Neural cell (in vitro differentiated cells): ENCODE results near the gene FAM210A. TPM values are rescaled to one million over a fixed set of nuclear protein-coding genes. Genes with fewer than 3 reads are reported as not detected.

ENCODE experiments used
- H2AFZ ChIP-seq: fragments of 200-600, 300-800 bp; sonication (generic), shearing (Covaris generic); 2 replicates; pipeline ENCODE4 v1.6.0; 2014; ENCODE audit warnings: low read depth, mild to moderate bottlenecking, antibody characterized with exemption, low read length, moderate library complexity
- H3F3A ChIP-seq: fragments of 200-600 bp; shearing (Covaris generic); 2 replicates; pipeline ENCODE4 v1.6.1; 2016; ENCODE audit warnings: mild to moderate bottlenecking, moderate library complexity, mixed read lengths, antibody characterized with exemption, low read length; ENCODE audit not compliant: insufficient read depth, poor library complexity, severe bottlenecking
- H3K27ac ChIP-seq: fragments of 200-600, 300-800 bp; sonication (generic), shearing (Covaris generic); 2 replicates; pipeline ENCODE4 v1.5.1; 2014; ENCODE audit warnings: mild to moderate bottlenecking, low read length, moderate library complexity
- H3K27me3 ChIP-seq: fragments of 300-800, 200-600 bp; sonication (generic), shearing (Covaris generic); 2 replicates; pipeline ENCODE4 v1.6.0; 2014; ENCODE audit warnings: mild to moderate bottlenecking, low read depth, low read length, moderate library complexity; ENCODE audit not compliant: insufficient read depth
- H3K36me3 ChIP-seq: fragments of 300-800, 200-600 bp; sonication (generic), shearing (Covaris generic); 2 replicates; pipeline ENCODE4 v1.5.1; 2014; ENCODE audit warnings: mild to moderate bottlenecking, antibody characterized with exemption, low read length, moderate library complexity; ENCODE audit not compliant: insufficient read depth
- H3K4me2 ChIP-seq: fragments of 300-800, 200-600 bp; sonication (generic), shearing (Covaris generic); 2 replicates; pipeline ENCODE4 v1.6.0; 2014; ENCODE audit warnings: mild to moderate bottlenecking, low read length
- H3K4me3 ChIP-seq: fragments of 300-800, 200-600 bp; sonication (generic), shearing (Covaris generic); 2 replicates; pipeline ENCODE4 v1.5.1; 2014; ENCODE audit warnings: mild to moderate bottlenecking, low read length, moderate library complexity
- H3K79me2 ChIP-seq: fragments of 200-600 bp; shearing (Covaris generic); replicated peaks from 2 replicates; pipeline ENCODE4 v1.6.0; 2014; ENCODE audit warnings: mild to moderate bottlenecking, low read length, moderate library complexity; ENCODE audit not compliant: insufficient read depth
- H3K9ac ChIP-seq: fragments of 300-800, 200-600 bp; sonication (generic), shearing (Covaris generic); 2 replicates; pipeline ENCODE4 v1.6.1; 2016; ENCODE audit warnings: mild to moderate bottlenecking, low read length, mixed read lengths
- H3K9me2 ChIP-seq: fragments of 200-600 bp; shearing (Covaris generic); 2 replicates; pipeline ENCODE4 v1.6.1; 2016; ENCODE audit warnings: mild to moderate bottlenecking, low read length, mixed read lengths; ENCODE audit not compliant: insufficient read depth
- H3K9me3 ChIP-seq: fragments of 200-600, 300-800 bp; sonication (generic), shearing (Covaris generic); 2 replicates; pipeline ENCODE4 v1.6.1; 2016; ENCODE audit warnings: mild to moderate bottlenecking, mixed run types, low read length, moderate library complexity, mixed read lengths
- H4K20me1 ChIP-seq: fragments of 200-600 bp; shearing (Covaris generic); 2 replicates; pipeline ENCODE4 v1.6.1; 2016; ENCODE audit warnings: mild to moderate bottlenecking, mixed run types; ENCODE audit not compliant: insufficient read depth
- EP300 ChIP-seq: fragments of 450-650 bp; conservative IDR thresholded peaks from 2 replicates; pipeline ENCODE4 v1.6.1; 2014; ENCODE audit warnings: antibody characterized with exemption, mild to moderate bottlenecking, moderate library complexity; ENCODE audit not compliant: poor library complexity, severe bottlenecking
- EZH2 ChIP-seq: fragments of 200-600, 300-800 bp; shearing (Covaris generic), sonication (generic); IDR thresholded peaks from 2 replicates; pipeline ENCODE4 v1.6.1; 2014; ENCODE audit warnings: antibody characterized with exemption, low read length, borderline replicate concordance, mild to moderate bottlenecking; ENCODE audit not compliant: insufficient read depth, poor library complexity, severe bottlenecking
- MXI1 ChIP-seq: fragments of 450-650 bp; conservative IDR thresholded peaks from 2 replicates; pipeline ENCODE4 v1.6.1; 2014; ENCODE audit warnings: antibody characterized with exemption, mild to moderate bottlenecking; ENCODE audit not compliant: poor library complexity, severe bottlenecking
- POLR2AphosphoS5 ChIP-seq: IDR thresholded peaks from 2 replicates; pipeline ENCODE4 v1.6.1; 2012
- RAD21 ChIP-seq: fragments of 450-650 bp; conservative IDR thresholded peaks from 2 replicates; pipeline ENCODE4 v1.6.1; 2014; ENCODE audit warnings: antibody characterized with exemption, mild to moderate bottlenecking, moderate library complexity
- SMC3 ChIP-seq: fragments of 450-650 bp; conservative IDR thresholded peaks from 2 replicates; pipeline ENCODE4 v1.6.1; 2014; ENCODE audit warnings: antibody characterized with exemption, mild to moderate bottlenecking, moderate library complexity; ENCODE audit not compliant: poor library complexity
- TAF1 ChIP-seq: IDR thresholded peaks from 2 replicates; pipeline ENCODE4 v1.6.1; 2012; ENCODE audit warnings: low read depth
- polyA plus RNA-seq: library from polyadenylated mRNA; depleted of rRNA; stranded (reverse); fragments of >200 nt; gene quantifications from 2 replicates; pipeline ENCODE4 v1.2.3, GENCODE V29; 2014
- TF ChIP-seq, protein P1 (sequence below): IDR thresholded peaks from 2 replicates; pipeline ENCODE4 v1.6.1; 2012; ENCODE audit warnings: borderline replicate concordance
- TF ChIP-seq, protein P2 (sequence below): fragments of 450-650 bp; IDR thresholded peaks from 2 replicates; pipeline ENCODE4 v1.5.1; 2014; ENCODE audit warnings: antibody characterized with exemption, mild to moderate bottlenecking, moderate library complexity; ENCODE audit not compliant: poor library complexity, severe bottlenecking

Gene FAM210A
- polyA plus RNA-seq, 1 donor from 2014 or later: 11.5 TPM

DNA sequence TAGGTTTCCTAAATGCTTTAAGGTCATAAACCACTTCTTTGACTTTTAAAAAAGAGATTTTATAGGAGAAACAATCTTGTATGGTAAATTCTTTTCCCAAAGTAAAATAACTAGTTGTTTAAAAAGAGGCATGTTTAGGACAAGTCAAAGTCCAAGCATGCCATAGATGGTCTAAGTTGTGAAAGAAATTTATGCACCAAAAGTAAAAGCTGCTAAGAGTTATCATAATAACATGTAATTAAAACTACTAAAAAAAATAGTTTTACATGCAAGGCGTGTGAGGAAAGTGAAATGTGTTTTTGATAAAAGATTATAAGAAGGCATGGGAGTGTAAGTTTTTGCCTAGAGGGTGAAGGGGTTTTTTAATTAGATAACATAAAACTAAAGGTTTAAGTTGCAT lies 22.5 kb downstream of the FAM210A start:
- Histone ChIP-seq H3K4me3 (no peak overlapping the region), H2AFZ (no peak overlapping the region), H3K27ac (no peak overlapping the region), H3K4me2 (no peak overlapping the region), H3F3A (no peaks in the 10 kb centered on the region), H3K9me3 (no peaks in the 10 kb centered on the region), H3K9me2 (no peaks in the 10 kb centered on the region), H3K36me3 (no peaks in the 10 kb centered on the region), H3K9ac (no peak overlapping the region), H3K27me3 (no peaks in the 10 kb centered on the region), H3K79me2 (no peaks in the 10 kb centered on the region), H4K20me1 (no peaks in the 10 kb centered on the region)
- no peak for TF ChIP-seq RAD21
- TF ChIP-seq, protein P1, sequence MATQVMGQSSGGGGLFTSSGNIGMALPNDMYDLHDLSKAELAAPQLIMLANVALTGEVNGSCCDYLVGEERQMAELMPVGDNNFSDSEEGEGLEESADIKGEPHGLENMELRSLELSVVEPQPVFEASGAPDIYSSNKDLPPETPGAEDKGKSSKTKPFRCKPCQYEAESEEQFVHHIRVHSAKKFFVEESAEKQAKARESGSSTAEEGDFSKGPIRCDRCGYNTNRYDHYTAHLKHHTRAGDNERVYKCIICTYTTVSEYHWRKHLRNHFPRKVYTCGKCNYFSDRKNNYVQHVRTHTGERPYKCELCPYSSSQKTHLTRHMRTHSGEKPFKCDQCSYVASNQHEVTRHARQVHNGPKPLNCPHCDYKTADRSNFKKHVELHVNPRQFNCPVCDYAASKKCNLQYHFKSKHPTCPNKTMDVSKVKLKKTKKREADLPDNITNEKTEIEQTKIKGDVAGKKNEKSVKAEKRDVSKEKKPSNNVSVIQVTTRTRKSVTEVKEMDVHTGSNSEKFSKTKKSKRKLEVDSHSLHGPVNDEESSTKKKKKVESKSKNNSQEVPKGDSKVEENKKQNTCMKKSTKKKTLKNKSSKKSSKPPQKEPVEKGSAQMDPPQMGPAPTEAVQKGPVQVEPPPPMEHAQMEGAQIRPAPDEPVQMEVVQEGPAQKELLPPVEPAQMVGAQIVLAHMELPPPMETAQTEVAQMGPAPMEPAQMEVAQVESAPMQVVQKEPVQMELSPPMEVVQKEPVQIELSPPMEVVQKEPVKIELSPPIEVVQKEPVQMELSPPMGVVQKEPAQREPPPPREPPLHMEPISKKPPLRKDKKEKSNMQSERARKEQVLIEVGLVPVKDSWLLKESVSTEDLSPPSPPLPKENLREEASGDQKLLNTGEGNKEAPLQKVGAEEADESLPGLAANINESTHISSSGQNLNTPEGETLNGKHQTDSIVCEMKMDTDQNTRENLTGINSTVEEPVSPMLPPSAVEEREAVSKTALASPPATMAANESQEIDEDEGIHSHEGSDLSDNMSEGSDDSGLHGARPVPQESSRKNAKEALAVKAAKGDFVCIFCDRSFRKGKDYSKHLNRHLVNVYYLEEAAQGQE: no peak
- no peak for TF ChIP-seq EP300
- TF ChIP-seq POLR2AphosphoS5: no peak
- TF ChIP-seq MXI1: no peak
- TF ChIP-seq SMC3: no peak
- no peak for TF ChIP-seq EZH2
- TF ChIP-seq, protein P2, sequence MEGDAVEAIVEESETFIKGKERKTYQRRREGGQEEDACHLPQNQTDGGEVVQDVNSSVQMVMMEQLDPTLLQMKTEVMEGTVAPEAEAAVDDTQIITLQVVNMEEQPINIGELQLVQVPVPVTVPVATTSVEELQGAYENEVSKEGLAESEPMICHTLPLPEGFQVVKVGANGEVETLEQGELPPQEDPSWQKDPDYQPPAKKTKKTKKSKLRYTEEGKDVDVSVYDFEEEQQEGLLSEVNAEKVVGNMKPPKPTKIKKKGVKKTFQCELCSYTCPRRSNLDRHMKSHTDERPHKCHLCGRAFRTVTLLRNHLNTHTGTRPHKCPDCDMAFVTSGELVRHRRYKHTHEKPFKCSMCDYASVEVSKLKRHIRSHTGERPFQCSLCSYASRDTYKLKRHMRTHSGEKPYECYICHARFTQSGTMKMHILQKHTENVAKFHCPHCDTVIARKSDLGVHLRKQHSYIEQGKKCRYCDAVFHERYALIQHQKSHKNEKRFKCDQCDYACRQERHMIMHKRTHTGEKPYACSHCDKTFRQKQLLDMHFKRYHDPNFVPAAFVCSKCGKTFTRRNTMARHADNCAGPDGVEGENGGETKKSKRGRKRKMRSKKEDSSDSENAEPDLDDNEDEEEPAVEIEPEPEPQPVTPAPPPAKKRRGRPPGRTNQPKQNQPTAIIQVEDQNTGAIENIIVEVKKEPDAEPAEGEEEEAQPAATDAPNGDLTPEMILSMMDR: no peak
- no peak for TF ChIP-seq TAF1

DNA sequence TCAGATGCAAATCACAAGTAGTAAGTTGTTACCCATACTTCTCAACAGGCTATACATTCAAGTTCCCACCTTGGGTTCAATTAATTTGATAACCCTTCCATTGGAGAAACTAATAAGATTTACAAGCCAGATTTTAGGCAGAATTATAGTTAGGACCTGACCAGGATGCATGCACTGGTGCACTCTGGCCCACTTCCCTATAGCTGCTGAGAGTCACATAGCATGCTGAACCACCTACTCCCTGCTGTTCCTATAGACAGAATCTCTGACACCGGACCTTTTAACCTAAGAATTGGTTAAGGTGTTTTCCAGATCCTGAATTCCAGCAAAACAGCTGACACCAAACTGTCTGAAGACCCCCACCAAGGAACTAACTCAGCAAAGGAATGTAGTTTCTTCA lies 26.2 kb downstream of the FAM210A start:
- Histone ChIP-seq H3K9me2 (no peaks in the 10 kb centered on the region), H3F3A (no peaks in the 10 kb centered on the region), H2AFZ (no peak overlapping the region), H3K9me3 (no peaks in the 10 kb centered on the region), H3K27ac (no peak overlapping the region), H3K79me2 (no peaks in the 10 kb centered on the region), H3K27me3 (no peaks in the 10 kb centered on the region), H3K4me3 (no peak overlapping the region), H3K9ac (no peak overlapping the region), H4K20me1 (no peaks in the 10 kb centered on the region), H3K4me2 (no peak overlapping the region), H3K36me3 (no peaks in the 10 kb centered on the region)
- TF ChIP-seq TAF1 (no peak), MXI1 (no peak), POLR2AphosphoS5 (no peak), EZH2 (no peak), RAD21 (no peak), SMC3 (no peak), EP300 (no peak)
- TF ChIP-seq, protein P1: no peak
- TF ChIP-seq, protein P2: no peak
